Stimulated activated CD4-positive, alpha-beta T cell treated with anti-CD3 and anti-CD28 coated beads, Interleukin-4, amount 100 ng/mL, for 1 hour (primary cell): ENCODE data around the gene YTHDC1.
"Not testable (repeated sequence)": the region's sequence is repeated elsewhere in the genome, so short reads cannot be mapped to it uniquely, and the experiment has no call there.

Experiments used
- DNase-seq: peaks from one replicate; pipeline ENCODE4 v3.0.0-alpha.2; 2020

The YTHDC1 gene

GRCh38 chr4:68287704-68288392 is 62.0 kb downstream of the YTHDC1 start:
- DNase-seq, result no peak

DNA sequence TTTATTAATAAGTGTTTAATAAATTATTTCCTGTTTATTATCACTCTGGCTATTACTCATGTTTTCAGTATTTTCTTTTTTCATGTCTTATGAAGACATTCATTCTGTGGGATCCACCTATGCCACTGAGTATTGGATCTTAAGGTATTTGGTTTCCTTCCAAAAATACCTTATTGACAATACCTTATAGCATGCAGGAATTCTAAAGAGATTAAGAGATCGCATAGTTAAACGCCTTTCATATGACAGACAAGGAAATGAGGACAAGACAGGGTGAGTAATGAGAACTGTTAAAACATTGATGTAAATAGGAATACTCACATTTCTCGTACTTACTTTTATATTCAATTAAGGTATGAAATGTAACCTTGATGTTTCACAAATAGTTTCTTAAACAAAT is 66.2 kb downstream of the YTHDC1 start:
- no peak for DNase-seq

DNA sequence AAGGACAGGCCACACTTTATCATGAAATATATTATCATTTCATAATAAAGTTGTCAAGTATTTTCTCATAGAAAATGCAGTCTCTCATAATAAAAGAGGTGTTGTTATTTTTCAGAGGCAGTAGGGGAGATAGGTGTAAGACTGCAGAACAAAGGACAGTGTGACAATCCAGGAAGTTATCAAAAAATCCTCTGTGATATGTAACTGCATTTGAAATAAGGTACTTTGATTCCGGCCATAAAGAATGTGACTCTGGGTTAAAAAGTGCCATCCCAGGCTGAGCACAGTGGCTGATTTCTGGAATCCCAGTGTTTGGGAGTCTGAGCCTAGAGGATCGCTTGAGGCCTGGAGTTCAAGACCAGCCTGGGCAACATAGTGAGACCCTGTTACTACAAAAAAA is 66.8 kb downstream of the YTHDC1 start:
- DNase-seq, result no peak

DNA sequence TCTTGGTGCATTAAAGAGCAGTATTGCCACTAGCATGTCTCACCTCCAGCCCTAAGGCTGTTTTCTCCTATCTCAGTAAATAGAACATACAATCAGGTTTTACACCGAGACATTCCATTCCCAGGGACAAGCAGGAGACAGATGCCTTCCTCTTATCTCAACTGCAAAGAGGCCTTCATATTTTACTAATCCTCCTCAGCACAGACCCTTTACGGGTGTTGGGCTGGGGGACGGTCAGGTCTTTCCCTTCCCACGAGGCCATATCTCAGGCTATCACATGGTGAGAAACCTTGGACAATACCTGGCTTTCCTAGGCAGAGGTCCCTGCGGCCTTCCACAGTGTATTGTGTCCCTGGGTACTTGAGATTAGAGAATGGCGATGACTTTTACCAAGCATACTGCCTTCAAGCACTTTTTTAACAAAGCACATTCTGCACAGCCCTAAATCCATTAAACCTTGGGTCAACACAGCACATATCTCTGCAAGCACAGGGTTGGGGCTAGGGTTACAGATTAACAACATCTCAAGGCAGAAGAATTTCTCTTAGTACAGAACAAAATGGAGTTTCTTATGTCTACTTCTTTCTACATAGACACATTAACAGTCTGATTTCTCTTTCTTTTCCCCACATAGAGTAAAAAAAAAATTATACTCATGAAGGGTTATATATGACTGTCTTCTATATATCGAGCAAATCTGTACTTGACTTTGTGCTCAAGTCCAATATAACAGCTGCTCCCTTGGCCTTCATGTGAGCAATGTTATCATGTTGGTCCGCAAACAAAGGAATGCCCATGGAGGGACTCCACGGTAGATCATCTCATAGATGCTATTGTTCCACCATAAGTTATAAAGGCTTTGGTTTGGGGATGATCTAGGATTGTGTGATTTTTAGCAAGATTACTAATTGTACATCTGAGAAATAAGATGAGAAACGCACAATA is 67.8 kb downstream of the YTHDC1 start:
- DNase-seq, result not testable (repeated sequence)

DNA sequence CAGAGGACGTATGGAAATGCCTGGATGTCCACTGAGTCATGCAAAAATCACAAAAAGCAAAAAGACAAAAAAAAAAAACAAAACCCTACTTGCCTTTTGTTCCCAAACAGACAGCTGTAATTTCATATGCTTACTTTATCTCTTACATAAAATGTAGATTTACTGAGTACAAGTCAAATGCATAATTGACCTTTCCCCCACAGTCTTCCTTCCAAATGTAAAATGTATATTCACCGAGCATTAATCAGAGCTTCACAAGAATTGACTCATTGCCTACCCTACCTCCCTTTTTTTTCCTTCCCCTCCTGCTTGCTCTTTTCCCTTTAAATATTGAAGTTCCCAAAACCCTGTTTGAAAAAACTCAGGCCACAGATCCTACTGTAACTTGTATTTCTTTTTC is 71.9 kb downstream of the YTHDC1 start:
- DNase-seq, result no peak

DNA sequence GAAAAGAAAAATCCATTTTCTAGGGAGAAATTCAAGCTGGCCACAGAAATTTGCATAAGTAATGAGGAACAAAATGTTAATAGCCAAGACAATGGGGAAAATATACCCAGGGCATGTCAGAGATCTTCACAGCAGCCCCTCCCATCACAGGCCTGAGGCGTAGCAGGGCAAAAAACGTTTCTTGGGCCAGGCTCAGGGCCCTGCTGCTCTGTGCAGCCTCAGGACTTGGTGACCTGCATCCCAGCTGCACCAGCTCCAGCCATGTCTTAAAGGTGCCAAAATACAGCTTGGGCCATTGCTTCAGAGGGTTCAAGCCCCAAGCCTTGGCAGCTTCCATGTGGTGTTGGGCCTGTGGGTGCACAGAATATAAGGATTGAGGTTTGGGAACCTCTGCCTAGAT is 72.3 kb downstream of the YTHDC1 start:
- no peak for DNase-seq

- no peak for DNase-seq
Observed at GRCh38 chr4:68272860-68273259, 77.0 kb downstream of the YTHDC1 start.

- no peak for DNase-seq
Observed at GRCh38 chr4:68272380-68272779, 77.5 kb downstream of the YTHDC1 start.

DNA sequence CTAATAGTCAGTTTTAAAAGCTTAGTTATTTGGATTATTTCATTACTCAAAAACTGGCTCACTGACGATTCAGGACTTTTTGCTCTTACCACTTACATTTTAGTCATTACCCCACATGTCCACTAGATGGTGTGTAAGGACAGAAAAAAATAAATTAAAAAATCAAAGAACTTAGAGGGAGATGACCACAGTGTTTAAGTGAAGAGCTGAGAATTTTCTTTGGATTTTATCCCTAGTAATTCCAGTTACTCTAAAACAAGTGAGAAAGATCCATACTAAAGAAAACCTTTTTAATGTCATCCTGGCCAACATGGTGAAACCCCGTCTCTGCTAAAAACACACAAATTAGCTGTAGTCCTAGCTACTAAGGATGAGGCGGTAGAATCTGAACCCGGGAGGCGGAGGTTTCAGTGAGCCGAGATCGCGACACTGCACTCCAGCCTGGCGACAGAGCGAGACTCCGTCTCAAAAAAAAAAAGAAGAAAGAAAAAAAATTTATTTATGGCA is 78.0 kb downstream of the YTHDC1 start:
- DNase-seq, result no peak

- no peak for DNase-seq
Observed at GRCh38 chr4:68267433-68267944, 82.4 kb downstream of the YTHDC1 start.

DNA sequence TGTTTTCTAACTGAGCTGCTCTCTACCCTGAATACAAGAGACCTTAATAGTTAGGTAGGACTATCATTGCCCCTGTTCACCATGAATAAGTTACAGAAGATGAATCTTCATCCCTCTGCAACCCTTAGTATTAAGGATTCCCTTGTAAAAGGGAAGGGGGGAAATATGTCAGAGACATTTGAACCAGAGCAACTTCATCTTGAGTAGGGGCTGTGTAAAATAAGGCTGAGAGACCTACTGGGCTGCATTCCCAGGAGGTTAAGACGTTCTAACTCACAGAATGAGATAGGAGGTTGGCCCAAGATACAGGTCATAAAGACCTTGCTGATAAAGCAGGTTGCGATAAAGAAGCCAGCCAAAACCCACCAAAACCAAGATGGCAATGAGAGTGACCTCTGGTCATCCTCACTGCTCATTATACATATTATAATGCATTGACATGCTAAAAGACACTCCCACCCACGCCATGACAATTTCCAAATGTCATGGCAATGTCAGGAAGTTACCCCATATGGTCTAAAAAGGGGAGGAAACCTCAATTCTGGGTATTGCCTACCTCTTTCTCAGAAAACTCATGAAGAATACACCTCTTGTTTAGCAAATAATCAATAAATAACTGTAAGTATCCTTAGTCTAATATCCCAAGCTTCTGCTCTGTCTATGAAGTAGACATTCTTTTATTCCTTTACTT is 84.9 kb downstream of the YTHDC1 start:
- no peak for DNase-seq
